Type B pancreatic cell (in vitro differentiated cells): Measurements from ENCODE around the gene ASB16. TPM values are rescaled to one million over a fixed set of nuclear protein-coding genes. Genes with fewer than 3 reads are reported as not detected.

Experiments
- DNase-seq: peaks from one replicate; pipeline ENCODE4 v3.0.0; 2021; ENCODE audit warnings: mixed read lengths; ENCODE audit not compliant: unreplicated experiment; ENCODE audit errors: extremely low spot score
- H3K27ac Mint-ChIP-seq: 2 replicates; pipeline ENCODE4 v1.8.0; 2021; ENCODE audit warnings: mild to moderate bottlenecking, mixed read lengths
- H3K27me3 Mint-ChIP-seq: 2 replicates; pipeline ENCODE4 v1.8.0; 2021; ENCODE audit warnings: mixed read lengths
- H3K36me3 Mint-ChIP-seq: 2 replicates; pipeline ENCODE4 v1.8.0; 2021; ENCODE audit warnings: mixed read lengths
- H3K4me1 Mint-ChIP-seq: one replicate; pipeline ENCODE4 v1.8.0; 2021; ENCODE audit warnings: mixed read lengths; ENCODE audit not compliant: unreplicated experiment
- H3K4me3 Mint-ChIP-seq: 2 replicates; pipeline ENCODE4 v1.8.0; 2021; ENCODE audit warnings: mild to moderate bottlenecking, mixed read lengths
- H3K9me3 Mint-ChIP-seq: 2 replicates; pipeline ENCODE4 v1.8.0; 2021; ENCODE audit warnings: mixed read lengths
- total RNA-seq: library from RNA; stranded (reverse); gene quantifications from 2 replicates; pipeline ENCODE4 v1.2.1, GENCODE V29; 2021; ENCODE audit warnings: low replicate concordance
- TF ChIP-seq, protein P1 (sequence below): fragments of 200-600 bp; sonication (generic); conservative IDR thresholded peaks from 2 replicates; pipeline ENCODE4 v1.5.0; 2021; ENCODE audit warnings: antibody characterized with exemption, mild to moderate bottlenecking

ASB16 gene
- total RNA-seq, 1 donor from 2014 or later = 0.68 TPM

GRCh38 chr17:44200478-44201155 is 30.1 kb downstream of the ASB16 start:
- peaks cover 5% of the 10 kb centered on the region for H3K36me3 Mint-ChIP-seq
- no peaks in the 10 kb centered on the region for H3K9me3 Mint-ChIP-seq
- H3K4me3 Mint-ChIP-seq = peak overlapping the region; percentile 94
- peak overlapping the region; percentile 95 for H3K27ac Mint-ChIP-seq
- TF ChIP-seq, protein P1, sequence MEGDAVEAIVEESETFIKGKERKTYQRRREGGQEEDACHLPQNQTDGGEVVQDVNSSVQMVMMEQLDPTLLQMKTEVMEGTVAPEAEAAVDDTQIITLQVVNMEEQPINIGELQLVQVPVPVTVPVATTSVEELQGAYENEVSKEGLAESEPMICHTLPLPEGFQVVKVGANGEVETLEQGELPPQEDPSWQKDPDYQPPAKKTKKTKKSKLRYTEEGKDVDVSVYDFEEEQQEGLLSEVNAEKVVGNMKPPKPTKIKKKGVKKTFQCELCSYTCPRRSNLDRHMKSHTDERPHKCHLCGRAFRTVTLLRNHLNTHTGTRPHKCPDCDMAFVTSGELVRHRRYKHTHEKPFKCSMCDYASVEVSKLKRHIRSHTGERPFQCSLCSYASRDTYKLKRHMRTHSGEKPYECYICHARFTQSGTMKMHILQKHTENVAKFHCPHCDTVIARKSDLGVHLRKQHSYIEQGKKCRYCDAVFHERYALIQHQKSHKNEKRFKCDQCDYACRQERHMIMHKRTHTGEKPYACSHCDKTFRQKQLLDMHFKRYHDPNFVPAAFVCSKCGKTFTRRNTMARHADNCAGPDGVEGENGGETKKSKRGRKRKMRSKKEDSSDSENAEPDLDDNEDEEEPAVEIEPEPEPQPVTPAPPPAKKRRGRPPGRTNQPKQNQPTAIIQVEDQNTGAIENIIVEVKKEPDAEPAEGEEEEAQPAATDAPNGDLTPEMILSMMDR = no peak
- peaks cover 22% of the 10 kb centered on the region for H3K4me1 Mint-ChIP-seq
- H3K27me3 Mint-ChIP-seq = no peaks in the 10 kb centered on the region
- no peak for DNase-seq

DNA sequence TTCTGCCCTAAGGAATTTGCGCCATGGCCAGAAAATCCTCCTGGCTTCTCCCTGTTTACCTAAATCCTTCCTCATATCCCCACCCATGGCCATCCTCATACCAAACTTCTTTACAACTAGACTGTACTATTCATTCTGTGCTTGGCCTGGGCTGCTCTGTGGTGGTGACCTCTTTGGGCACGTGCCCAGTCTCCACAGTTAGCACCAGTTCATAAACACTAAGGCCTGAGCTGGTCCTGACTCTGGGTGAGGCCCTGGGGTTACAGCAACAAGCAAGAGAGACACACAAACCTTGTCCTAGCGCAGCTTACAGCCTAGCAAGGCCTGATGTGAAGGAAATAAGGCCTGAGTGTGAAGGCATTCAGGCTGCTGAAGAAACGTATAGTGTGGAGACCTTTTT is 32.3 kb downstream of the ASB16 start:
- Mint-ChIP-seq H3K36me3 (peaks cover 2% of the 10 kb centered on the region), H3K4me3 (peak overlapping the region; percentile 35), H3K27ac (peak overlapping the region; percentile 14), H3K27me3 (no peaks in the 10 kb centered on the region), H3K9me3 (no peaks in the 10 kb centered on the region), H3K4me1 (peaks cover 19% of the 10 kb centered on the region)
- DNase-seq = no peak
- TF ChIP-seq, protein P1 = no peak

GRCh38 chr17:44203731-44204440 is 33.4 kb downstream of the ASB16 start:
- DNase-seq = no peak
- H3K27me3 Mint-ChIP-seq = no peaks in the 10 kb centered on the region
- H3K36me3 Mint-ChIP-seq = peaks cover 8% of the 10 kb centered on the region

DNA sequence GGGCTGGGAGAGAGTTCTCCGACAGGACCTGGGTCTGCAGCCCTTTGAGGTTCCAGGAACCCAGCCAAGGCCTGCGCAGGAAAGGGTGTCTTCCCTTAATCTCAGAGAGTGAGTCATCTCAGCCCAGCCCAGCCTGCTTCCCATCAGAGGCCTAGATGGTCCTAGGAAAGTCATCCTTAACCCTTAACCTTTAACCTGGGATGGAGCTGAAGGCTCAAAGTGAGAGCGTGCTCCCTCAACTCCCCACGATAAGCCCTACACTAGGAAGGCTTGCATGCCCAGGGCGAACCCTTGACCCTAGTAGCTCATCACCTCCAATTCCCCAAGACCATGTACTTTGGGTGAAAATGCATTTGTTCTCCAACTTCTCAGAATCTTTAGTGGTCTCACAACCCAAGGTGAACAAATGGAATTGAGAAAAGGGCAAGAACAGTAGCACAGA is 34.0 kb downstream of the ASB16 start:
- H3K27me3 Mint-ChIP-seq = no peaks in the 10 kb centered on the region
- no peak overlapping the region for H3K4me3 Mint-ChIP-seq
- no peaks in the 10 kb centered on the region for H3K9me3 Mint-ChIP-seq
- peaks cover 12% of the 10 kb centered on the region for H3K4me1 Mint-ChIP-seq
- H3K27ac Mint-ChIP-seq = no peak overlapping the region
- TF ChIP-seq, protein P1 = no peak
- peaks cover 8% of the 10 kb centered on the region for H3K36me3 Mint-ChIP-seq
- DNase-seq = no peak

More at GRCh38 chr17:44203731-44204440, 33.4 kb downstream of the ASB16 start:
- peaks cover 12% of the 10 kb centered on the region for H3K4me1 Mint-ChIP-seq
- peak overlapping the region; percentile 46 for H3K4me3 Mint-ChIP-seq
- H3K27ac Mint-ChIP-seq = peak overlapping the region; percentile 10
- TF ChIP-seq, protein P1 = peak; percentile 80
- no peaks in the 10 kb centered on the region for H3K9me3 Mint-ChIP-seq

GRCh38 chr17:44205962-44206824 is 35.7 kb downstream of the ASB16 start:
- no peak overlapping the region for H3K4me3 Mint-ChIP-seq
- H3K36me3 Mint-ChIP-seq = peaks cover 8% of the 10 kb centered on the region
- peak overlapping the region; percentile 45 for H3K27ac Mint-ChIP-seq
- DNase-seq = no peak
- peaks cover 12% of the 10 kb centered on the region for H3K4me1 Mint-ChIP-seq
- no peaks in the 10 kb centered on the region for H3K9me3 Mint-ChIP-seq
- TF ChIP-seq, protein P1 = peak; percentile 27
- no peaks in the 10 kb centered on the region for H3K27me3 Mint-ChIP-seq
